WTC11 (cell line): ENCODE data around the gene IDH3B. TPM values are rescaled to one million over a fixed set of nuclear protein-coding genes. Genes with fewer than 3 reads are reported as not detected.

Source experiments
- ATAC-seq: fragments of 200-7000 bp; cut with Tn5 transposase; 2 replicates; pipeline ENCODE4 v1.10.0; 2021; ENCODE audit warnings: mild to moderate bottlenecking, moderate library complexity
- CTCF ChIA-PET: fragments of 300-600 bp; sonication (Branson Sonifier 250); formaldehyde crosslinking; loops from one replicate; lab custom pipeline; 2021; ENCODE audit warnings: antibody characterized with exemption; lab: Charles Lee
- POLR2A ChIA-PET: fragments of 350-600 bp; sonication (Branson Sonifier 250); formaldehyde crosslinking; loops from one replicate; lab custom pipeline; 2021; ENCODE audit warnings: antibody characterized with exemption; lab: Charles Lee
- DNase-seq: peaks from one replicate; pipeline ENCODE4 v3.0.0; 2021; ENCODE audit warnings: low spot score
- H3K27ac Mint-ChIP-seq: 2 replicates; pipeline ENCODE4 v1.8.0; 2021; ENCODE audit warnings: mixed read lengths
- H3K27me3 Mint-ChIP-seq: 2 replicates; pipeline ENCODE4 v1.8.0; 2021; ENCODE audit warnings: low read depth, mild to moderate bottlenecking, moderate library complexity, mixed read lengths
- H3K36me3 Mint-ChIP-seq: 2 replicates; pipeline ENCODE4 v1.8.0; 2021; ENCODE audit warnings: mixed read lengths
- H3K4me1 Mint-ChIP-seq: 2 replicates; pipeline ENCODE4 v1.8.0; 2022; ENCODE audit warnings: mixed read lengths
- H3K4me3 Mint-ChIP-seq: 2 replicates; pipeline ENCODE4 v1.8.0; 2021; ENCODE audit warnings: mild to moderate bottlenecking, moderate library complexity, mixed read lengths
- H3K9me3 Mint-ChIP-seq: 2 replicates; pipeline ENCODE4 v1.8.0; 2021; ENCODE audit warnings: mixed read lengths
- ATF1 ChIP-seq: sonication (generic); formaldehyde crosslinking; IDR thresholded peaks from 2 replicates; pipeline ENCODE4 v1.8.1; 2023; ENCODE audit warnings: mild to moderate bottlenecking, moderate library complexity, missing genetic modification reagents
- CREB1 ChIP-seq: sonication (generic); formaldehyde crosslinking; IDR thresholded peaks from 2 replicates; pipeline ENCODE4 v1.8.0; 2023; ENCODE audit warnings: mild to moderate bottlenecking, missing genetic modification reagents
- E2F1 ChIP-seq: sonication (generic); formaldehyde crosslinking; IDR thresholded peaks from 2 replicates; pipeline ENCODE4 v1.8.0; 2022; ENCODE audit warnings: mild to moderate bottlenecking, missing genetic modification reagents
- FOXK1 ChIP-seq: sonication (generic); formaldehyde crosslinking; IDR thresholded peaks from 2 replicates; pipeline ENCODE4 v1.8.0; 2022; ENCODE audit warnings: mild to moderate bottlenecking, moderate library complexity, missing genetic modification reagents
- JAZF1 ChIP-seq: fragments of 250-450 bp; sonication (Bioruptor Pico); IDR thresholded peaks from 2 replicates; pipeline ENCODE4 v1.9.0; 2021; ENCODE audit warnings: moderate library complexity, mild to moderate bottlenecking, inconsistent platforms
- JUN ChIP-seq: sonication (generic); formaldehyde crosslinking; IDR thresholded peaks from 2 replicates; pipeline ENCODE4 v1.8.0; 2023; ENCODE audit warnings: mild to moderate bottlenecking, missing genetic modification reagents
- KAT7 ChIP-seq: sonication (generic); formaldehyde crosslinking; IDR thresholded peaks from 2 replicates; pipeline ENCODE4 v1.8.1; 2023; ENCODE audit warnings: missing genetic modification reagents, mild to moderate bottlenecking, borderline replicate concordance
- MAX ChIP-seq: sonication (generic); formaldehyde crosslinking; IDR thresholded peaks from 2 replicates; pipeline ENCODE4 v1.8.0; 2022; ENCODE audit warnings: mild to moderate bottlenecking, missing genetic modification reagents
- NR3C1 ChIP-seq: sonication (generic); formaldehyde crosslinking; conservative IDR thresholded peaks from 2 replicates; pipeline ENCODE4 v1.8.1; 2023; ENCODE audit warnings: low read depth, mild to moderate bottlenecking, missing genetic modification reagents
- OVOL2 ChIP-seq: fragments of 250-450 bp; sonication (Bioruptor Pico); IDR thresholded peaks from 2 replicates; pipeline ENCODE4 v1.9.0; 2021; ENCODE audit warnings: mild to moderate bottlenecking, borderline replicate concordance
- SMAD3 ChIP-seq: sonication (generic); formaldehyde crosslinking; IDR thresholded peaks from 2 replicates; pipeline ENCODE4 v1.8.0; 2022; ENCODE audit warnings: missing genetic modification reagents, mild to moderate bottlenecking, borderline replicate concordance
- TCF7 ChIP-seq: sonication (generic); formaldehyde crosslinking; IDR thresholded peaks from 2 replicates; pipeline ENCODE4 v1.8.0; 2022; ENCODE audit warnings: mild to moderate bottlenecking, low read depth, missing genetic modification reagents, moderate library complexity
- TEAD1 ChIP-seq: sonication (generic); formaldehyde crosslinking; IDR thresholded peaks from 2 replicates; pipeline ENCODE4 v1.8.0; 2022; ENCODE audit warnings: mild to moderate bottlenecking, missing genetic modification reagents
- TP53 ChIP-seq: sonication (generic); formaldehyde crosslinking; IDR thresholded peaks from 2 replicates; pipeline ENCODE4 v1.8.1; 2023; ENCODE audit warnings: mild to moderate bottlenecking, missing genetic modification reagents
- ZBTB21 ChIP-seq: sonication (generic); formaldehyde crosslinking; IDR thresholded peaks from 2 replicates; pipeline ENCODE4 v1.8.1; 2023; ENCODE audit warnings: mild to moderate bottlenecking, missing genetic modification reagents, borderline replicate concordance
- ZNF219 ChIP-seq: sonication (generic); formaldehyde crosslinking; IDR thresholded peaks from 2 replicates; pipeline ENCODE4 v1.8.0; 2023; ENCODE audit warnings: missing genetic modification reagents, mild to moderate bottlenecking, borderline replicate concordance
- ZNF232 ChIP-seq: sonication (generic); formaldehyde crosslinking; IDR thresholded peaks from 2 replicates; pipeline ENCODE4 v1.8.0; 2022; ENCODE audit warnings: mild to moderate bottlenecking, missing genetic modification reagents
- ZNF671 ChIP-seq: fragments of 250-450 bp; sonication (Bioruptor Pico); IDR thresholded peaks from 2 replicates; pipeline ENCODE4 v1.8.0; 2021; ENCODE audit warnings: mild to moderate bottlenecking
- total RNA-seq: library from RNA; stranded (reverse); gene quantifications from 3 replicates; pipeline ENCODE4 v1.2.3, GENCODE V29; 2021
- TF ChIP-seq, protein P1 (sequence below): fragments of 250-450 bp; sonication (Bioruptor Pico); IDR thresholded peaks from 2 replicates; pipeline ENCODE4 v1.8.0; 2021; ENCODE audit warnings: mild to moderate bottlenecking
- TF ChIP-seq, protein P2 (sequence below): sonication (generic); formaldehyde crosslinking; IDR thresholded peaks from 2 replicates; pipeline ENCODE4 v1.8.1; 2023; ENCODE audit warnings: mild to moderate bottlenecking, missing genetic modification reagents, moderate library complexity

IDH3B gene
- total RNA-seq, 1 experiment from 2014 or later = 136 TPM

GRCh38 chr20:2658414-2659354 is 5.3 kb downstream of the IDH3B start (continued):
- TF ChIP-seq E2F1 (CRISPR knock-in tag) (no peak), TEAD1 (CRISPR knock-in tag) (no peak), SMAD3 (CRISPR knock-in tag) (0 out of 2 replicates have a peak, but pooled peaks have one; percentile 15), JUN (peak; percentile 12; the same call in 1 of the 2 replicates), KAT7 (CRISPR knock-in tag) (peak; percentile 50; the same call in 1 of the 2 replicates), ZNF232 (CRISPR knock-in tag) (0 out of 2 replicates have a peak, but pooled peaks have one; percentile 29), ZBTB21 (CRISPR knock-in tag) (0 out of 2 replicates have a peak, but pooled peaks have one; percentile 27), MAX (CRISPR knock-in tag) (0 out of 2 replicates have a peak, but pooled peaks have one; percentile 29), TP53 (peak; percentile 64; the same call in 1 of the 2 replicates), ATF1 (CRISPR knock-in tag) (no peak), OVOL2 (CRISPR knock-in tag) (no peak), ZNF671 (CRISPR knock-in tag) (peak; percentile 91), ZNF219 (CRISPR knock-in tag) (no peak), FOXK1 (no peak)
- TF ChIP-seq, protein P1, sequence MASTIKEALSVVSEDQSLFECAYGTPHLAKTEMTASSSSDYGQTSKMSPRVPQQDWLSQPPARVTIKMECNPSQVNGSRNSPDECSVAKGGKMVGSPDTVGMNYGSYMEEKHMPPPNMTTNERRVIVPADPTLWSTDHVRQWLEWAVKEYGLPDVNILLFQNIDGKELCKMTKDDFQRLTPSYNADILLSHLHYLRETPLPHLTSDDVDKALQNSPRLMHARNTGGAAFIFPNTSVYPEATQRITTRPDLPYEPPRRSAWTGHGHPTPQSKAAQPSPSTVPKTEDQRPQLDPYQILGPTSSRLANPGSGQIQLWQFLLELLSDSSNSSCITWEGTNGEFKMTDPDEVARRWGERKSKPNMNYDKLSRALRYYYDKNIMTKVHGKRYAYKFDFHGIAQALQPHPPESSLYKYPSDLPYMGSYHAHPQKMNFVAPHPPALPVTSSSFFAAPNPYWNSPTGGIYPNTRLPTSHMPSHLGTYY (CRISPR knock-in tag) = peak; percentile 86
- TF ChIP-seq, protein P2, sequence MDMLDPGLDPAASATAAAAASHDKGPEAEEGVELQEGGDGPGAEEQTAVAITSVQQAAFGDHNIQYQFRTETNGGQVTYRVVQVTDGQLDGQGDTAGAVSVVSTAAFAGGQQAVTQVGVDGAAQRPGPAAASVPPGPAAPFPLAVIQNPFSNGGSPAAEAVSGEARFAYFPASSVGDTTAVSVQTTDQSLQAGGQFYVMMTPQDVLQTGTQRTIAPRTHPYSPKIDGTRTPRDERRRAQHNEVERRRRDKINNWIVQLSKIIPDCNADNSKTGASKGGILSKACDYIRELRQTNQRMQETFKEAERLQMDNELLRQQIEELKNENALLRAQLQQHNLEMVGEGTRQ (CRISPR knock-in tag) = peak; percentile 13; the same call in 1 of the 2 replicates

GRCh38 chr20:2657674-2658073 is 6.3 kb downstream of the IDH3B start:
- H3K36me3 Mint-ChIP-seq = peaks cover 94% of the 10 kb centered on the region
- ChIA-PET CTCF (no interaction called here), POLR2A (no interaction called here)
- peak overlapping the region; percentile 42 for H3K27ac Mint-ChIP-seq
- H3K9me3 Mint-ChIP-seq = no peaks in the 10 kb centered on the region
- DNase-seq (no peak), ATAC-seq (no peak)
- no peaks in the 10 kb centered on the region for H3K27me3 Mint-ChIP-seq
- peaks cover 19% of the 10 kb centered on the region for H3K4me1 Mint-ChIP-seq
- H3K4me3 Mint-ChIP-seq = no peak overlapping the region
- TF ChIP-seq ZBTB21 (CRISPR knock-in tag) (no peak), ZNF671 (CRISPR knock-in tag) (0 out of 2 replicates have a peak, but pooled peaks have one; percentile 7)

GRCh38 chr20:2657241-2657640 is 6.8 kb downstream of the IDH3B start:
- H3K36me3 Mint-ChIP-seq = peaks cover 92% of the 10 kb centered on the region

More at GRCh38 chr20:2657241-2657640, 6.8 kb downstream of the IDH3B start:
- H3K9me3 Mint-ChIP-seq = no peaks in the 10 kb centered on the region
- CTCF ChIA-PET = no interaction called here
- DNase-seq = no peak
- ATAC-seq = no peak
- TF ChIP-seq SMAD3 (CRISPR knock-in tag) = no peak
- TF ChIP-seq ATF1 (CRISPR knock-in tag) = no peak
- no peak for TF ChIP-seq CREB1 (CRISPR knock-in tag)
- no peak for TF ChIP-seq NR3C1 (CRISPR knock-in tag)
- no peak for TF ChIP-seq JAZF1
- TF ChIP-seq TCF7 (CRISPR knock-in tag) = no peak
- TF ChIP-seq ZBTB21 (CRISPR knock-in tag) = no peak
- TF ChIP-seq, all 79 proteins: peak for 0
- no peak overlapping the region; the same call in 1 of the 2 replicates for H3K27ac Mint-ChIP-seq
- POLR2A ChIA-PET = no interaction called here
- no peaks in the 10 kb centered on the region for H3K27me3 Mint-ChIP-seq
- H3K4me1 Mint-ChIP-seq = peaks cover 19% of the 10 kb centered on the region
- no peak overlapping the region for H3K4me3 Mint-ChIP-seq
